HCT116 (cell line): ENCODE measurements around the gene STAG1. TPM values are rescaled to one million over a fixed set of nuclear protein-coding genes. Genes with fewer than 3 reads are reported as not detected.

Experiments
- ATAC-seq: fragments of 200-7000 bp; cut with Tn5 transposase; 2 replicates; pipeline ENCODE4 v1.9.1; 2020; ENCODE audit warnings: mild to moderate bottlenecking, moderate library complexity
- BruUV-seq: library from RNA; stranded (reverse); fragments of 400-500 nt; replicated peaks from 2 replicates; lab custom pipeline; 2021; lab: Mats Ljungman, UMichigan
- CTCF ChIA-PET: fragments of 300-600 bp; sonication (Branson Sonifier 250); formaldehyde crosslinking; loops from one replicate; lab custom pipeline; 2021; ENCODE audit warnings: antibody characterized with exemption; lab: Charles Lee
- POLR2A ChIA-PET: fragments of 300-600, 350-600 bp; sonication (Branson Sonifier 250); formaldehyde crosslinking; loops from one replicate; lab custom pipeline; 2021; ENCODE audit warnings: antibody characterized with exemption; lab: Charles Lee
- RAD21 ChIA-PET, 2 experiments: fragments of 300-600 bp; sonication (Branson Sonifier 250); formaldehyde crosslinking; loops; one replicate each; lab custom pipeline; 2023; ENCODE audit warnings: low total read pairs in 2 of 2; ENCODE audit not compliant: uncharacterized antibody in 2 of 2, unreplicated experiment in 2 of 2, low non-redundant PET in 1 of 2; lab: Charles Lee
- DNase-seq: peaks from one replicate; pipeline ENCODE4 v3.0.0-alpha.2; 2010; ENCODE audit warnings: low read depth, low spot score
- H2AFZ ChIP-seq: fragments of 200-600 bp; shearing (Covaris generic), sonication (generic); 2 replicates; pipeline ENCODE4 v1.6.1; 2017; ENCODE audit warnings: low read depth, mixed run types, mixed read lengths, antibody characterized with exemption, low read length; ENCODE audit not compliant: poor library complexity, severe bottlenecking
- H3K27ac ChIP-seq: 2 replicates; pipeline ENCODE4 v1.5.1; 2012; ENCODE audit warnings: low read depth, low read length
- H3K27me3 ChIP-seq: fragments of 200-600 bp; sonication (generic); 2 replicates; pipeline ENCODE4 v1.6.1; 2016; ENCODE audit warnings: mixed run types, low read length, mixed read lengths; ENCODE audit not compliant: insufficient read depth
- H3K36me3 ChIP-seq, 2 experiments: fragments of 200-500 bp in 1 of 2; fragments of 200-600 bp in 1 of 2; sonication (Bioruptor generic) in 1 of 2; sonication (generic) in 1 of 2; 2 replicates each; pipeline versions ENCODE4 v1.5.1 to v1.6.1; 2014 to 2016; ENCODE audit warnings: low read length in 2 of 2, inconsistent platforms in 1 of 2, mixed read lengths in 1 of 2, mixed run types in 1 of 2; ENCODE audit not compliant: insufficient read depth in 2 of 2, control insufficient read depth in 1 of 2
- H3K4me1 ChIP-seq, 2 experiments: fragments of 200-600 bp in 1 of 2; sonication (generic) in 1 of 2; 2 replicates each; pipeline versions ENCODE4 v1.5.1 to v1.6.1; 2012 to 2017; ENCODE audit warnings: low read length in 2 of 2, inconsistent platforms in 1 of 2, mild to moderate bottlenecking in 1 of 2, mixed read lengths in 1 of 2, mixed run types in 1 of 2, moderate library complexity in 1 of 2; ENCODE audit not compliant: insufficient read depth in 2 of 2, control insufficient read depth in 1 of 2
- H3K4me2 ChIP-seq: fragments of 200-600 bp; sonication (generic); 2 replicates; pipeline ENCODE4 v1.6.1; 2017; ENCODE audit warnings: mixed run types, low read length, mixed read lengths
- H3K4me3 ChIP-seq, 2 experiments: fragments of 200-600 bp in 1 of 2; sonication (generic) in 1 of 2; replicated peaks in 1 of 2; 2 replicates each; pipeline ENCODE4 v1.5.1; 2011 to 2016; ENCODE audit warnings: low read length in 2 of 2, control low read depth in 1 of 2, low read depth in 1 of 2, mild to moderate bottlenecking in 1 of 2, mixed read lengths in 1 of 2, mixed run types in 1 of 2
- H3K79me2 ChIP-seq: fragments of 200-600 bp; sonication (generic); 2 replicates; pipeline ENCODE4 v1.6.1; 2017; ENCODE audit warnings: mild to moderate bottlenecking, mixed run types, low read length, moderate library complexity, mixed read lengths; ENCODE audit not compliant: insufficient read depth
- H3K9ac ChIP-seq: fragments of 200-600 bp; sonication (generic); 2 replicates; pipeline ENCODE4 v1.6.1; 2016; ENCODE audit warnings: low read length, mixed read lengths
- H3K9me2 ChIP-seq: fragments of 200-600 bp; sonication (generic), shearing (Covaris generic); 2 replicates; pipeline ENCODE4 v1.6.1; 2017; ENCODE audit warnings: mixed run types, mild to moderate bottlenecking, moderate library complexity; ENCODE audit not compliant: insufficient read depth
- H3K9me3 ChIP-seq, 2 experiments: fragments of 200-500 bp in 1 of 2; fragments of 200-600 bp in 1 of 2; sonication (Bioruptor generic) in 1 of 2; sonication (generic) in 1 of 2; 2 replicates each; pipeline ENCODE4 v1.6.1; 2014 to 2017; ENCODE audit warnings: low read length in 2 of 2, mixed read lengths in 2 of 2, inconsistent platforms in 1 of 2, low read depth in 1 of 2, mild to moderate bottlenecking in 1 of 2, mixed run types in 1 of 2, moderate library complexity in 1 of 2; ENCODE audit not compliant: control insufficient read depth in 1 of 2, insufficient read depth in 1 of 2
- H4K20me1 ChIP-seq: fragments of 200-600 bp; sonication (generic), shearing (Covaris generic); 2 replicates; pipeline ENCODE4 v1.6.1; 2017; ENCODE audit warnings: mixed run types, mild to moderate bottlenecking, moderate library complexity; ENCODE audit not compliant: insufficient read depth
- ATF3 ChIP-seq: IDR thresholded peaks from 2 replicates; pipeline ENCODE4 v1.6.1; 2012
- CBX3 ChIP-seq: IDR thresholded peaks from 2 replicates; pipeline ENCODE4 v1.6.1; 2012; ENCODE audit warnings: low read depth
- CEBPB ChIP-seq: IDR thresholded peaks from 2 replicates; pipeline ENCODE4 v1.6.1; 2012; ENCODE audit warnings: low read depth
- EGR1 ChIP-seq: IDR thresholded peaks from 2 replicates; pipeline ENCODE4 v1.6.1; 2012; ENCODE audit warnings: low read depth
- ELF1 ChIP-seq: IDR thresholded peaks from 2 replicates; pipeline ENCODE4 v1.6.1; 2012; ENCODE audit warnings: low read depth, borderline replicate concordance
- EZH2phosphoT487 ChIP-seq: fragments of 200-600 bp; IDR thresholded peaks from 2 replicates; pipeline ENCODE4 v1.6.1; 2018; ENCODE audit warnings: antibody characterized with exemption, borderline replicate concordance
- FOSL1 ChIP-seq: IDR thresholded peaks from 2 replicates; pipeline ENCODE4 v1.6.1; 2012; ENCODE audit warnings: low read depth
- MAX ChIP-seq: IDR thresholded peaks from 2 replicates; pipeline ENCODE4 v1.6.1; 2012
- POLR2A ChIP-seq: IDR thresholded peaks from 2 replicates; pipeline ENCODE4 v1.7.0; 2011; ENCODE audit warnings: borderline replicate concordance; ENCODE audit not compliant: insufficient read depth, insufficient read length; ENCODE audit errors: extremely low read depth
- RAD21 ChIP-seq: IDR thresholded peaks from 2 replicates; pipeline ENCODE4 v1.6.1; 2012; ENCODE audit warnings: low read depth, mild to moderate bottlenecking
- SIN3A ChIP-seq: IDR thresholded peaks from 2 replicates; pipeline ENCODE4 v1.6.1; 2012; ENCODE audit warnings: low read depth
- SP1 ChIP-seq: IDR thresholded peaks from 2 replicates; pipeline ENCODE4 v1.6.1; 2012; ENCODE audit warnings: low read depth
- SRF ChIP-seq: IDR thresholded peaks from 2 replicates; pipeline ENCODE4 v1.6.1; 2012; ENCODE audit warnings: low read depth
- TCF7L2 ChIP-seq: IDR thresholded peaks from 2 replicates; pipeline ENCODE4 v1.7.0; 2011; ENCODE audit warnings: borderline replicate concordance, inconsistent platforms; ENCODE audit not compliant: insufficient read depth, insufficient read length; ENCODE audit errors: extremely low read depth
- YY1 ChIP-seq: IDR thresholded peaks from 2 replicates; pipeline ENCODE4 v1.6.1; 2011; ENCODE audit warnings: low read length, low read depth, moderate library complexity, mild to moderate bottlenecking; ENCODE audit not compliant: insufficient replicate concordance; ENCODE audit errors: extremely low read depth
- ZBTB33 ChIP-seq: IDR thresholded peaks from 2 replicates; pipeline ENCODE4 v1.6.1; 2011; ENCODE audit warnings: mild to moderate bottlenecking, low read length, moderate library complexity; ENCODE audit not compliant: insufficient replicate concordance; ENCODE audit errors: extremely low read depth
- ZFX ChIP-seq: fragments of 450-650 bp; IDR thresholded peaks from 2 replicates; pipeline ENCODE4 v1.6.1; 2017
- ZNF274 ChIP-seq: fragments of 200-500 bp; sonication (Bioruptor generic); IDR thresholded peaks from 2 replicates; pipeline ENCODE4 v1.6.1; 2014; ENCODE audit warnings: mild to moderate bottlenecking, low read depth, low read length, inconsistent platforms
- intact Hi-C: fragments of 100-400 bp; cut with micrococcal nuclease; formaldehyde crosslinking; loops from 2 replicates; pipeline ENCODE4 v1.10.0; 2022
- total RNA-seq: library from RNA; stranded (reverse); gene quantifications from one replicate; pipeline ENCODE4 v1.2.1, GENCODE V29; 2021; ENCODE audit not compliant: unreplicated experiment

The STAG1 gene
- total RNA-seq, 1 experiment from 2014 or later = 29.4 TPM

- H3K9me2 ChIP-seq = no peaks in the 10 kb centered on the region
- ChIA-PET CTCF (no interaction called here), POLR2A (no interaction called here)
Observed at GRCh38 chr3:136714020-136714419, 38.2 kb downstream of the STAG1 start.

GRCh38 chr3:136712941-136713340, 39.2 kb downstream of the STAG1 start:
- Histone ChIP-seq H3K9ac (no peak overlapping the region), H2AFZ (no peak overlapping the region), H3K4me2 (no peak overlapping the region), H3K27me3 (no peaks in the 10 kb centered on the region), H4K20me1 (no peaks in the 10 kb centered on the region), H3K9me2 (no peaks in the 10 kb centered on the region), H3K27ac (no peak overlapping the region), H3K9me3 (no peaks in the 10 kb centered on the region), H3K4me3 (no peak overlapping the region), H3K36me3 (no peaks in the 10 kb centered on the region), H3K79me2 (peaks cover 92% of the 10 kb centered on the region), H3K4me1 (peaks cover 0 to 9% of the 10 kb centered on the region in 2 experiments; a peak in 1 of 4 replicates)
- BruUV-seq = no TSS peak
- DNase-seq (no peak), ATAC-seq (no peak)
- ChIA-PET CTCF (no interaction called here), RAD21 (no interaction called here), POLR2A (no interaction called here)
- intact Hi-C loops = no loop called here
- no peak for TF ChIP-seq SIN3A
- TF ChIP-seq RAD21 = no peak
- TF ChIP-seq ZBTB33 = no peak
- no peak for TF ChIP-seq CBX3
- TF ChIP-seq ZFX = no peak
- no peak for TF ChIP-seq ZNF274
- no peak for TF ChIP-seq YY1
- no peak for TF ChIP-seq TCF7L2
- no peak for TF ChIP-seq EZH2phosphoT487
- no peak for TF ChIP-seq POLR2A
- no peak for TF ChIP-seq FOSL1
- TF ChIP-seq SRF = no peak
- TF ChIP-seq SP1 = no peak
- no peak for TF ChIP-seq CEBPB
- no peak for TF ChIP-seq ELF1
- TF ChIP-seq ATF3 = no peak

More at GRCh38 chr3:136714020-136714419, 38.2 kb downstream of the STAG1 start:
- no peak overlapping the region for H3K4me3 ChIP-seq
- H3K79me2 ChIP-seq = peaks cover 92% of the 10 kb centered on the region
- intact Hi-C loops = no loop called here
- no peak overlapping the region for H2AFZ ChIP-seq
- no peaks in the 10 kb centered on the region for H3K36me3 ChIP-seq
- no TSS peak for BruUV-seq
- H3K4me1 ChIP-seq = peaks cover 0 to 9% of the 10 kb centered on the region in 2 experiments; a peak in 1 of 4 replicates
- no peaks in the 10 kb centered on the region for H4K20me1 ChIP-seq
- RAD21 ChIA-PET = no interaction called here
- TF ChIP-seq SP1 (no peak), CBX3 (no peak), MAX (no peak), ATF3 (no peak), ZFX (no peak), FOSL1 (no peak), RAD21 (no peak), EGR1 (no peak), EZH2phosphoT487 (no peak)
- H3K9ac ChIP-seq = no peak overlapping the region
- ATAC-seq = no peak
- H3K4me2 ChIP-seq = no peak overlapping the region
- no peak overlapping the region for H3K27ac ChIP-seq
- DNase-seq = no peak
- H3K27me3 ChIP-seq = no peaks in the 10 kb centered on the region
- H3K9me3 ChIP-seq = no peaks in the 10 kb centered on the region
